ENCODE data around the gene ZSWIM3.

ZSWIM3 gene

GRCh38 chr20:45859916-45860315, 2.5 kb downstream of the ZSWIM3 start:
- no peak overlapping the region for H3K4me3 ChIP-seq (ENCODE audit: low read length)
- TF ChIP-seq CTCF (IDR thresholded peaks at IDR 0.05; ENCODE audit: insufficient read depth, low read depth, low read length, missing control alignments) = no peak
- no peak for DNase-seq (ENCODE audit: low read depth)

- peak; percentile 36 for DNase-seq (ENCODE audit: low read depth)
- TF ChIP-seq CTCF (IDR thresholded peaks at IDR 0.05; ENCODE audit: insufficient read depth, low read depth, low read length, missing control alignments) = no peak
- no peak overlapping the region for H3K4me3 ChIP-seq (ENCODE audit: low read length)
These were observed 3.3 kb downstream of the ZSWIM3 start for GRCh38 chr20:45860560-45861220.

- H3K4me3 ChIP-seq (ENCODE audit: low read length) = no peak overlapping the region
- TF ChIP-seq CTCF (IDR thresholded peaks at IDR 0.05; ENCODE audit: insufficient read depth, low read depth, low read length, missing control alignments) = no peak
- DNase-seq (ENCODE audit: low read depth) = no peak
These were observed 4.0 kb downstream of the ZSWIM3 start for GRCh38 chr20:45861221-45862075.

GRCh38 chr20:45863543-45864470, 6.4 kb downstream of the ZSWIM3 start:
- no peak for TF ChIP-seq CTCF (IDR thresholded peaks at IDR 0.05; ENCODE audit: insufficient read depth, low read depth, low read length, missing control alignments)
- H3K4me3 ChIP-seq (ENCODE audit: low read length) = no peak overlapping the region
- DNase-seq (ENCODE audit: low read depth) = no peak

- no peak for TF ChIP-seq CTCF (IDR thresholded peaks at IDR 0.05; ENCODE audit: insufficient read depth, low read depth, low read length, missing control alignments)
- no peak for DNase-seq (ENCODE audit: low read depth)
- H3K4me3 ChIP-seq (ENCODE audit: low read length) = no peak overlapping the region
These were observed 9.0 kb downstream of the ZSWIM3 start for GRCh38 chr20:45866454-45866853.

- H3K4me3 ChIP-seq (ENCODE audit: low read length) = no peak overlapping the region
- TF ChIP-seq CTCF (IDR thresholded peaks at IDR 0.05; ENCODE audit: insufficient read depth, low read depth, low read length, missing control alignments) = no peak
These were observed 9.9 kb downstream of the ZSWIM3 start for GRCh38 chr20:45867136-45867818.

More at GRCh38 chr20:45867136-45867818, 9.9 kb downstream of the ZSWIM3 start:
- no peak for DNase-seq (ENCODE audit: low read depth)
